ENCODE data around the gene BCKDHA. TPM values are rescaled to one million over a fixed set of nuclear protein-coding genes. Genes with fewer than 3 reads are reported as not detected.
A peak's percentile ranks its signal among the peaks of the same experiment; 100 is the strongest.
"Not testable (repeated sequence)": the region's sequence is repeated elsewhere in the genome, so short reads cannot be mapped to it uniquely, and the experiment has no call there.

The BCKDHA gene
- total RNA-seq, 2 donors from 2014 or later = 18.4 to 21.6 TPM

- Mint-ChIP-seq H3K27me3 (ENCODE audit: low read depth) (no peaks in the 10 kb centered on the region), H3K36me3 (ENCODE audit: insufficient read depth in 2 of 2) (peaks cover 0 to 10% of the 10 kb centered on the region in 2 donors), H3K27ac (peak within 1 kb of the TSS; percentile 92), H3K4me1 (ENCODE audit: low read depth) (peaks cover 24% of the 10 kb centered on the region), H3K4me3 (peak within 1 kb of the TSS; percentile 79 to 95), H3K9me3 (no peaks in the 10 kb centered on the region)
- ATAC-seq (replicated peaks in 1 of 2) = peak; percentile 70
- DNase-seq = peak; percentile 44 to 50
Measured at GRCh38 chr19:41426952-41427646, 29.5 kb downstream of the BCKDHA start, which contains the start of gene B3GNT8. TSS of gene B3GNT8 (minus strand) at chr19:41427374. CDS start at chr19:41426778, 596 bp downstream.

GRCh38 chr19:41427647-41428480 is 30.2 kb downstream of the BCKDHA start:
- Mint-ChIP-seq H3K36me3 (ENCODE audit: insufficient read depth in 2 of 2) (peaks cover 1 to 10% of the 10 kb centered on the region in 2 donors), H3K27ac (peak overlapping the region; percentile 92), H3K4me3 (peak overlapping the region; percentile 79 to 95), H3K27me3 (ENCODE audit: low read depth) (no peaks in the 10 kb centered on the region), H3K9me3 (no peaks in the 10 kb centered on the region), H3K4me1 (ENCODE audit: low read depth) (peaks cover 24% of the 10 kb centered on the region)
- DNase-seq = peak; percentile 26 to 29
- ATAC-seq (replicated peaks in 1 of 2) = peak; percentile 53 to 60

- Mint-ChIP-seq H3K36me3 (ENCODE audit: insufficient read depth in 2 of 2) (peaks cover 1 to 10% of the 10 kb centered on the region in 2 donors), H3K27ac (peak overlapping the region; percentile 84), H3K27me3 (ENCODE audit: low read depth) (no peaks in the 10 kb centered on the region), H3K4me1 (ENCODE audit: low read depth) (peaks cover 24% of the 10 kb centered on the region), H3K9me3 (no peaks in the 10 kb centered on the region), H3K4me3 (peak overlapping the region; percentile 74 to 95)
- DNase-seq = no peak
- no peak for ATAC-seq (replicated peaks in 1 of 2)
Measured at GRCh38 chr19:41428481-41428859, 30.9 kb downstream of the BCKDHA start.

GRCh38 chr19:41430922-41431321 is 33.3 kb downstream of the BCKDHA start:
- Mint-ChIP-seq H3K36me3 (ENCODE audit: insufficient read depth in 2 of 2) (peaks cover 1 to 10% of the 10 kb centered on the region in 2 donors), H3K27me3 (ENCODE audit: low read depth) (no peaks in the 10 kb centered on the region), H3K4me3 (no peak overlapping the region), H3K27ac (no peak overlapping the region), H3K9me3 (no peaks in the 10 kb centered on the region), H3K4me1 (ENCODE audit: low read depth) (peaks cover 24% of the 10 kb centered on the region)
- no peak for DNase-seq
- no peak for ATAC-seq (replicated peaks in 1 of 2)

- Mint-ChIP-seq H3K9me3 (no peaks in the 10 kb centered on the region), H3K36me3 (ENCODE audit: insufficient read depth in 2 of 2) (peaks cover 1 to 10% of the 10 kb centered on the region in 2 donors), H3K4me1 (ENCODE audit: low read depth) (peaks cover 23% of the 10 kb centered on the region), H3K27ac (no peak overlapping the region), H3K4me3 (no peak overlapping the region), H3K27me3 (ENCODE audit: low read depth) (no peaks in the 10 kb centered on the region)
- DNase-seq (no peak), ATAC-seq (replicated peaks in 1 of 2) (no peak)
Measured at GRCh38 chr19:41431426-41432386, 34.1 kb downstream of the BCKDHA start.

GRCh38 chr19:41433171-41433570 is 35.6 kb downstream of the BCKDHA start:
- Mint-ChIP-seq H3K27ac (no peak overlapping the region), H3K4me3 (no peak overlapping the region), H3K9me3 (no peaks in the 10 kb centered on the region), H3K27me3 (ENCODE audit: low read depth) (no peaks in the 10 kb centered on the region), H3K36me3 (ENCODE audit: insufficient read depth in 2 of 2) (peaks cover 1 to 12% of the 10 kb centered on the region in 2 donors), H3K4me1 (ENCODE audit: low read depth) (peaks cover 14% of the 10 kb centered on the region)
- ATAC-seq (replicated peaks in 1 of 2) (no peak), DNase-seq (no peak)

GRCh38 chr19:41434450-41434849 is 36.8 kb downstream of the BCKDHA start:
- Mint-ChIP-seq H3K36me3 (ENCODE audit: insufficient read depth in 2 of 2) (peaks cover 1 to 12% of the 10 kb centered on the region in 2 donors), H3K9me3 (no peaks in the 10 kb centered on the region), H3K27me3 (ENCODE audit: low read depth) (no peaks in the 10 kb centered on the region), H3K4me3 (no peak overlapping the region), H3K27ac (peak overlapping the region; percentile 4), H3K4me1 (ENCODE audit: low read depth) (peaks cover 6% of the 10 kb centered on the region)
- ATAC-seq (replicated peaks in 1 of 2) (no peak), DNase-seq (no peak)

GRCh38 chr19:41435376-41435775 is 37.8 kb downstream of the BCKDHA start:
- not testable (repeated sequence) for H3K27me3 Mint-ChIP-seq (ENCODE audit: low read depth); H3K27ac Mint-ChIP-seq; H3K4me3 Mint-ChIP-seq; DNase-seq; ATAC-seq (replicated peaks in 1 of 2); H3K9me3 Mint-ChIP-seq
- H3K36me3 Mint-ChIP-seq (ENCODE audit: insufficient read depth in 2 of 2) = peaks cover 1 to 12% of the 10 kb centered on the region in 2 donors
- peaks cover 12% of the 10 kb centered on the region for H3K4me1 Mint-ChIP-seq (ENCODE audit: low read depth)

GRCh38 chr19:41435936-41436673 is 38.5 kb downstream of the BCKDHA start:
- peaks cover 1 to 11% of the 10 kb centered on the region in 2 donors for H3K36me3 Mint-ChIP-seq (ENCODE audit: insufficient read depth in 2 of 2)
- no peak overlapping the region for H3K27ac Mint-ChIP-seq
- ATAC-seq (replicated peaks in 1 of 2) (no peak), DNase-seq (no peak)
- no peaks in the 10 kb centered on the region for H3K27me3 Mint-ChIP-seq (ENCODE audit: low read depth)
- H3K4me1 Mint-ChIP-seq (ENCODE audit: low read depth) = peaks cover 18% of the 10 kb centered on the region
- no peak overlapping the region for H3K4me3 Mint-ChIP-seq
- H3K9me3 Mint-ChIP-seq = no peaks in the 10 kb centered on the region

- no peak overlapping the region for H3K4me3 Mint-ChIP-seq
- no peaks in the 10 kb centered on the region for H3K27me3 Mint-ChIP-seq (ENCODE audit: low read depth)
- H3K36me3 Mint-ChIP-seq (ENCODE audit: insufficient read depth in 2 of 2) = peaks cover 1 to 10% of the 10 kb centered on the region in 2 donors
- no peak for DNase-seq
- no peak for ATAC-seq (replicated peaks in 1 of 2)
- H3K4me1 Mint-ChIP-seq (ENCODE audit: low read depth) = peaks cover 18% of the 10 kb centered on the region
- H3K27ac Mint-ChIP-seq = no peak overlapping the region
- no peaks in the 10 kb centered on the region for H3K9me3 Mint-ChIP-seq
Measured at GRCh38 chr19:41436674-41436951, 39.0 kb downstream of the BCKDHA start.

- Mint-ChIP-seq H3K9me3 (no peaks in the 10 kb centered on the region), H3K4me1 (ENCODE audit: low read depth) (peaks cover 18% of the 10 kb centered on the region), H3K27me3 (ENCODE audit: low read depth) (no peaks in the 10 kb centered on the region), H3K27ac (peak overlapping the region; percentile 50), H3K36me3 (ENCODE audit: insufficient read depth in 2 of 2) (peaks cover 0 to 3% of the 10 kb centered on the region in 2 donors), H3K4me3 (peak overlapping the region in 1 of 2 donors; percentile 69)
- DNase-seq = no peak
- ATAC-seq (replicated peaks in 1 of 2) = no peak
Measured at GRCh38 chr19:41437944-41438574, 40.4 kb downstream of the BCKDHA start.
